ENCODE measurements around the gene EVI5L.

The EVI5L gene

GRCh38 chr19:7879111-7879807 lies 49.2 kb downstream of the EVI5L start:
- no peak for TF ChIP-seq TSHZ2 (CRISPR knock-in tag; IDR thresholded peaks at IDR 0.05)
- no peak for TF ChIP-seq TCF4 (CRISPR knock-in tag; IDR thresholded peaks at IDR 0.05; ENCODE audit: borderline replicate concordance)
- TF ChIP-seq ESRRG (CRISPR knock-in tag; IDR thresholded peaks at IDR 0.05): no peak
- no peak for TF ChIP-seq ZNF70 (CRISPR knock-in tag; IDR thresholded peaks at IDR 0.05)
- no peak for TF ChIP-seq CSRNP3 (CRISPR knock-in tag; IDR thresholded peaks at IDR 0.05)
- no peak for TF ChIP-seq POU6F1 (CRISPR knock-in tag; IDR thresholded peaks at IDR 0.05; ENCODE audit: borderline replicate concordance, low read depth)
- TF ChIP-seq ZNF8 (CRISPR knock-in tag; IDR thresholded peaks at IDR 0.05): no peak
- no peak for TF ChIP-seq SNAI2 (CRISPR knock-in tag; IDR thresholded peaks at IDR 0.05)
- no peak for TF ChIP-seq OSR1 (CRISPR knock-in tag; IDR thresholded peaks at IDR 0.05)
- no peak for TF ChIP-seq ARNTL (CRISPR knock-in tag; IDR thresholded peaks at IDR 0.05; ENCODE audit: borderline replicate concordance, low read depth)
- TF ChIP-seq ISL1 (CRISPR knock-in tag; IDR thresholded peaks at IDR 0.05): no peak
- no peak for TF ChIP-seq GLIS3 (CRISPR knock-in tag; IDR thresholded peaks at IDR 0.05)
- TF ChIP-seq CSDC2 (CRISPR knock-in tag; IDR thresholded peaks at IDR 0.05): no peak
- no peak for TF ChIP-seq RARB (CRISPR knock-in tag; IDR thresholded peaks at IDR 0.05)
- no peak for TF ChIP-seq TOX (CRISPR knock-in tag; IDR thresholded peaks at IDR 0.05; ENCODE audit: borderline replicate concordance)
- TF ChIP-seq ZC3H10 (CRISPR knock-in tag; IDR thresholded peaks at IDR 0.05): no peak
- TF ChIP-seq ZFP30 (CRISPR knock-in tag; IDR thresholded peaks at IDR 0.05): no peak
- TF ChIP-seq BACH2 (CRISPR knock-in tag; IDR thresholded peaks at IDR 0.05; ENCODE audit: borderline replicate concordance): no peak
- no peak for ATAC-seq

GRCh38 chr19:7879836-7880235 lies 49.8 kb downstream of the EVI5L start:
- ATAC-seq: no peak
- TF ChIP-seq ESRRG (CRISPR knock-in tag; IDR thresholded peaks at IDR 0.05): no peak
- no peak for TF ChIP-seq BACH2 (CRISPR knock-in tag; IDR thresholded peaks at IDR 0.05; ENCODE audit: borderline replicate concordance)
- TF ChIP-seq ZFP3 (CRISPR knock-in tag; IDR thresholded peaks at IDR 0.05): no peak
- TF ChIP-seq TSHZ2 (CRISPR knock-in tag; IDR thresholded peaks at IDR 0.05): no peak
- no peak for TF ChIP-seq ARNTL (CRISPR knock-in tag; IDR thresholded peaks at IDR 0.05; ENCODE audit: borderline replicate concordance, low read depth)
- no peak for TF ChIP-seq POU6F1 (CRISPR knock-in tag; IDR thresholded peaks at IDR 0.05; ENCODE audit: borderline replicate concordance, low read depth)
- no peak for TF ChIP-seq SNAI2 (CRISPR knock-in tag; IDR thresholded peaks at IDR 0.05)
- no peak for TF ChIP-seq OSR1 (CRISPR knock-in tag; IDR thresholded peaks at IDR 0.05)
- TF ChIP-seq ZNF565 (CRISPR knock-in tag; conservative IDR thresholded peaks at IDR 0.05; ENCODE audit: low read depth): no peak
- TF ChIP-seq ZNF70 (CRISPR knock-in tag; IDR thresholded peaks at IDR 0.05): no peak
